ENCODE results near the gene GMPPA.

- TF ChIP-seq CTCF (IDR thresholded peaks at IDR 0.05) (no peak), POLR2AphosphoS5 (IDR thresholded peaks at IDR 0.05) (no peak), POLR2A (IDR thresholded peaks at IDR 0.05; ENCODE audit: low read depth) (no peak), EP300 (IDR thresholded peaks at IDR 0.05) (no peak)
Measured at GRCh38 chr2:219490600-219491130, 8.0 kb upstream of the GMPPA start.

Data from esophagus muscularis mucosa (tissue), 4 donors.